HG02798 (cell line): ENCODE measurements around the gene KRT33B.
"Not testable (repeated sequence)": the region's sequence is repeated elsewhere in the genome, so short reads cannot be mapped to it uniquely, and the experiment has no call there.

ENCODE experiments used
- ATAC-seq: cut with Tn5 transposase; IDR thresholded peaks from one replicate; pipeline ENCODE4 v1.9.1; 2021; ENCODE audit warnings: mild to moderate bottlenecking; ENCODE audit not compliant: unreplicated experiment, poor library complexity

The KRT33B gene

DNA sequence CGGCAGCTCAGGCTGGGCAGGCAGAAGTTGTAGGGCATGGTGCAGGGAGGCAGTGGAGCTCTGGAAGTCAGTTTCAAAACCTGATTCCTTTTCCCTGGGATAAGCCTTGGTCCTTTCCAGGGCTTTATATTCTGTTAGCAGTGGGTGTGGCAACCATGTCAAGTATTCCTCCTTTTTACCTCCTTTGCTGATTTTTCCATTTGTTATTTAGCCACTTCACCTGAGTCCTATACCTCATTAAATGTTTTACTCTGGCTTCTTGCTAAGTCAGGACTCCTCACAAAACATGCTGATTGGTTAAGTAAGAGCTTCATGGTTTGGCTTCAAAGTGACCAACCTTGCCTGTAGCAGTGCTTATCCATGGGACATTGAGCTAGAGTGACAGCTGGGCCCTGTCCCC lies at the start of gene KRT33B:
KRT33B (minus strand) TSS at position 101 of the 400 bp plus-strand sequence; CDS start at position 38, 63 bp downstream.
- no peak for ATAC-seq

DNA sequence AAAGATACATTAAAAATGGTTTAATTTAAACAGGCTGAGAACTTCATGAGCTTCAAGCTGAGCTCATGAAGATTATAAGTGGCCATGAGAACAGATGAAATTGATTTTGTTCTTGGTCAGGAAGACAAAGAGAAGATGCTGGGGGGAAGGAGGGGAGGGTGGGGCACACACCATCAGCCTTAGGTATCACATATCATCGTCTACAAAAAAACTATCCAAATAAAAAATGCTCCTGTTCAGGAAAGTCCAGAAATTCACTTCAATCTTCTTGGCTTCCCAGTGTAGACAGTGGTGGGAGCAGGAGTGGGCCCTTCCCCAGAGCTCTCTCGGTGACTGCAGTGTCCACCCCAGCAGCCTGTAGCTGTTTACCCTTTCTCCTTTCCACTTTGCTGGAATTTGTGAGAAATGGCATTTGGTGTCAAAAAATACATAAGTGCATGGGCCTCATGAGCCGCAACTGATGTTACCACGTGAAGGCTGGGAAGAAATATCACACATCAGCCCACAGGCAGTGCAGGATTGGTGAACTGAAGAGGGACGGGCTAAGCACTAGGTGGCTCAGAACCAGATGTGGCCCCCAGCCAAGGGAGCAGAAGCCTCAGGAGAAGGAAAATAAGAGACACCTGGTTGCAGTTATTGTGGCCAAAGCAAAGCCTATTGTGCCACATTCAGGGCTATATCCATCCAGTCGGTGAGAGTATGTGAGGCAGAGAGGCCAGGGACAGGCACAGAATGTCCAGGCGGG lies 48.7 kb upstream of the KRT33B start:
- ATAC-seq = no peak

DNA sequence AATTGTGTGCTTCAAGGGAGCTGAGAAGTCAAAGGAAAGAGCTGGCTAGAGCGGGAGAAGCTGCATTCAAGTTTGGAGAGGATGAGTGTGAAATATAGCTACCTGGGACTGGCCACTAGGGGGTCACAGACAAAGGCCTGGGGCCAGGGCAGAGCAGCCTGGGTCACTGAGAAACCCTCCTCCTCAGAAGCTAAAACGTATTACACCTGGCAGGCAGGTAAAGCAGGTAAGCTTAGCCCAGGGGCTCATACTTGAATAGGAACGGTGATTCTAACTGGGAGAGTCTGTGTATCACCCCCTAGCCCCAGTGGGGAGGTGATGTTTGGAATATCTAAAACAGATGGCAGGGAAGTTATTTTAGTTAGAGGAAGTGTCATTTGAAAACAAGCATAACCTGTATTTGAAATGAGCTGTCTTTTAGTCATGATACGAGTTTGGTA lies 48.0 kb upstream of the KRT33B start:
- no peak for ATAC-seq

DNA sequence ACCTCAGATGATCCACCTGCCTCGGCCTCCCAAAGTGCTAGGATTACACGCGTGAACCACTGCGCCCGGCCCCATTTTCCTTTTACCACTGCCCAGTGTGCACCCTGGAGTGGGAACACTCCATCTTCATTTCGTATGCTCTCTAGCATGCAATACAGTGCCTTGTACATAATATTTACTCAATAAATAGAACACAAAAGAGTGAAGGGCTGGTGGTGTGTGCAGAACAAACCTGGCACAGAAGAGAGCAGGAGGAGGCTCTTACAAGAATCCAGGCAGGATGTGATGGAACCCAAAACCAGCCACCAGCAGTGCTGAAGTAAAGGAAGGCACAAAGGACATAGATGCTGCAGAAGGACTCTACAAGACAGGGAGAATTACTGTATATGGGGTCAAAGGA lies 47.5 kb upstream of the KRT33B start:
- no peak for ATAC-seq

DNA sequence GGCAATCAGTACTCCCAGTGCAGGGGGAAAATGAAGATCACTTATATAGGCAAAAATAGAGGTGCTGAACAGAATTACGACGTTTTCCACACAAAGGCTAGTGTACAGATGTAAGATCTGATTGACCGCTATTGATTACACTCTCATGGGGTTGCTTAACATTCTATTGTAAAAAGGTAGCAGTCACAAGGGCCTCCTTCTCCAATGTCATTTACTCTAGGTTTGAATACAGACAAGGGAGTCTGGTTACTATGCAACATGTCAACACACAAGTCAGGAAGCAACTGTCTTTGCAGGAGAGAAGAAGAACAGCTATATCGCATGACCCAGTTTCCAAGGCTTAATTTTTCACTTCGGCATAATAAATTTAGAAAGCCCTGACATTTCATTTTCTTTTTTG lies 46.9 kb upstream of the KRT33B start:
- no peak for ATAC-seq

DNA sequence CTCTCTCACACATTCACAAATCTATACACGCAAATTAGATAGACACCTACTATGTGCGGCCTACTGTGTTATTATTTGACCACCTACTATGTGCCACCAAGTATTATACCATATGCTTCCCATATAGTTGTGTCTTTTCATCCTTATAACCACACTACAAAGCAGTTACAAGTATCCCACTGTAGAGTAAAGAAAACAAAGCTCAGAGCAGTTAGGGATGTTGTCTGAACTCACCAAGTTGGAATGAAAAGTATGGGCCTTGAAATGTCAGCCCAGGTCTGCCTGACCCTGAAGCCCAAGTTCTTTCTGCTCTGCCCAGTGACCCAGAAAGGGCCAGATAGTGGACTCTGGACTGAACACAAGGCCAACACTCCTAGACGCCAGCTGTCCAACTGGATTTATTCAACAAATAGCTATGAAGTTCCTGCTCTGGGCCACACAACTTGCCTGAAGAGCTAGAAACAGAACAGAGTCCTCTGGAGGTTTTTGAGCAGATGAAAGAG lies 46.3 kb upstream of the KRT33B start:
- no peak for ATAC-seq

DNA sequence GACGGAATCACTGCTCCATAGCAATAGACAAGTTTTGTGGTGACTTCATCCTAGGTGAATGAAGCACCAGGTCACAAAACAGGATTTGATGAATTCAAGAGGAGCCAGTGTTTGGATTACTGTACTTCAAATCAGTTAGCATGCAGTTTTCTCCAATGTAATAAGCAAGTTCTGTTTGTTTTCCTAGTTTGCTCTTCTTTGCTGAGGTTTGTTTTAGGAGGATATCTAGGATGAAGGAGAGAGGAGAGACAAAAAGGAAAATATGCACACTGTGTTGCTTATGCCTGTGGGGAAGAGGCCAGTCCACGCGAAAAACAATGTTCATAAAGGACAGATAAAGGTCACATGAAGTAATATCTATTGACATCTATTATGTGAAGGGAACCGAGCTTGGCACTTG lies 45.8 kb upstream of the KRT33B start:
- ATAC-seq = no peak

DNA sequence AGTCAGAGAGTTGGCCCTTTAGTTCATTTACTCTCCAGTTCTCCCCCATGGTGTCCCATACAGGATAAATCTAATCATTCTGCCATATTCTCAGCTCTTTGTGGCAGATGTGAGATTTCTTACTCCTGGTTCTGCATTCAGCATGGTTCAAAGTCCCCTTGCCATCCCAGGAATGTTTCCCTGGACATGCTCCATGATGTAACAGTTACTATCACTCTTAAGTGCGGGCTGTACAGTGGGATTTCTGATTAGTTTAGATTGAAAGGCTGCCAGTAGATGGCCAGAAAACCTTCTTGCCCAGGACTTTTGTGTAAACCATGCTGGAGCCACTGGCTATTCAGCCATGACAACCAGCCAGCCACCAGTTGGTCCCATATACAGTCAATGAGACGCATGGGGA lies 44.4 kb upstream of the KRT33B start:
- ATAC-seq = no peak

DNA sequence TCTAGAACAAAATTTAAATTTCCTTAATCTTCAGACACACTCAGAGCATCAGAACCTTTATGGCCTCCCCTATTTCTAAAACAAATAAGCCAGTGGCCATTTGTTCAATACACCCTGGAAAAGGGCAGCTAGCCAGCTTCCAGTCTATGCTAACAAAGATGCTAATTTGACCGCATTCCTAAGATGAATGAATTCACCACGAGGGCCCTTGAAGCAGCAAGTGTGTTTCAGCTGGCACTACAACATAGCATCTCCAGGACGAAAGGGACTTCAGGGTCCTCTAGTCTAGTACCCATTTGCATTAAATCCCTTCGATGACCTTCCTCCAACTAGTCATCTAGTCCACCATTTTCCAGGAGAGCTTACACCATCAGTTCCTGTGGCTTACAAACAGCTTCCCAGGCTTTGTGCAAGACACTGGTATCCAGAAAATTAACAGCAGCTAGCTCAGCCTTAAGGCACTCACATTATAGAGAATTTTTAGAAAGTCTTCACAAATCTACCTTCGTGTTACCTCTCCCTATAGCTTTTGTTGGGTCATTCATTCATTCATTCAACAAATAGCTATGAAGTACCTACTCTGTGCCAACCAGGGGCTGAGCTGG lies 43.8 kb upstream of the KRT33B start:
- no peak for ATAC-seq

DNA sequence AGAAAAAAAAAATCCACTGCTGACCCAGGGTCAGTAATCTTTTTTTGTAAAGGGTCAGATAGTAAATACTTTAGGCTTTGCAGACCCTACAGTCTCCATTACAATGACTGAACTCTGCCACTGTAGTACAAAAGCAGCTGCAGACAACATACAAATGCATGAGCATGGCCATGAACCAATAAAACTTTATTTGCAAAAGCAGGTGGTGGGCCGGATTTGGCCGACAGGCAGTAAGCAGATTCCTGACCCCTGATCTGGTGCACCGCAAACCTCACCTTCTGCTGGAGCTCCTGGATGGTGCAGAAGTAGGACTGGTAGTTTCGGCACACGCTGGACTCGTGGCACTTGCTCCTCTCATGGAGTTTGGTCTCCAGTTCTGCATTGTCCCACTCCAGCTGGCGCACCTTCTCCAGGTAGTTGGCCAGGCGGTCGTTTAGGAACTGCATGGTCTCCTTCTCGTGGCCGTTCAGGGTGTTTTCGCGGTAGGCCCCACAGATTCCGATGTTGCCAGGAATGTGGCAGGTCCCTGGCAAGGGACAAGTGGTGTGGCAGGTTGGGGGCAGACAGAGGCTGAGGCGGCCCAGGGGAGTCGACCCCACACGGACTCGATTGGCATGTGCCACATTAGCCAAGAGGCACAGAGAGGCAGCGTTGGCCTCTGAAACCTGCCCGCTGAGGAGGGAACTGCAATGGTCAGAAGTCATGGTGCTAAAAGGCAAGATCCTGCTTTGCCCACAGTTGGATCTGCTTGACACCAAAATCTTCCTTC lies 41.6 kb upstream of the KRT33B start:
- ATAC-seq = no peak

DNA sequence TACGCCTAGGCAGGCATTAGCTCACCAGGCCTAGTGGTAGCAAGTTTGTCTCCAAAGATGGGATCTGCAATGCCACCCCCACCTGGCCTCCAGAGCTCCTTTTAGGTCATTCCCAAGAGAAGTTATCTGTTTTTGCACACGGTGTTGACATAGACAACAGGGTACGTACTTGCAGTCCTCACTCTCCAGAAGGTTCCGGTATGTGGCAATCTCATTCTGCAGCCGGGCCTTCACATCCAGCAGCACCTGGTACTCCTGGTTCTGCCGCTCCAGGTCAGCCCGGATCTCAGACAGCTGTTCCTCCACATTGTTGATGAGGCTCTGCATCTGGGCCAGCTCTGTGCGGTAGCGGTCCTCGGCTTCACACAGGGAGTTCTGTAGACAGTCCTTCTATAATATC lies 37.6 kb upstream of the KRT33B start:
- no peak for ATAC-seq

DNA sequence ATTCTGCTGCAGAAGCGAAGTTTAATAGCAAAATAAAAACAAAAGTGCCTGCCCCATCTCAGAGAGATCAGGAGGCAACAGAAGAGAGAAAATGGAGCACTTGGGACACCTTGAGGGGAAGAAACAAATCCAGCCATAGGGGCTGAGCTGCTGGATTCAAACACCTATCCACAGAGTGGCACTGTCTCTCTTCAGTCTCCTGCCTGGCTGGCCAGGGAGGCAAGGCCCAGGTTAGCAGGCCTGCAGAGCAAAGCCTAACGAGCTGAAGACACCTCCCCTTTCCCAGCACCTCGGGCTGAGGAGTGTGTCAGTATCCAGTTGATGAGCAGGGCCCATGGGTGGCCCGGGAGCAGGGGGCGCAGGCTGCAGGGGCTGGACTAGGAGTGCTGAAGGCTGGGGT lies 36.6 kb upstream of the KRT33B start:
- ATAC-seq = no peak

DNA sequence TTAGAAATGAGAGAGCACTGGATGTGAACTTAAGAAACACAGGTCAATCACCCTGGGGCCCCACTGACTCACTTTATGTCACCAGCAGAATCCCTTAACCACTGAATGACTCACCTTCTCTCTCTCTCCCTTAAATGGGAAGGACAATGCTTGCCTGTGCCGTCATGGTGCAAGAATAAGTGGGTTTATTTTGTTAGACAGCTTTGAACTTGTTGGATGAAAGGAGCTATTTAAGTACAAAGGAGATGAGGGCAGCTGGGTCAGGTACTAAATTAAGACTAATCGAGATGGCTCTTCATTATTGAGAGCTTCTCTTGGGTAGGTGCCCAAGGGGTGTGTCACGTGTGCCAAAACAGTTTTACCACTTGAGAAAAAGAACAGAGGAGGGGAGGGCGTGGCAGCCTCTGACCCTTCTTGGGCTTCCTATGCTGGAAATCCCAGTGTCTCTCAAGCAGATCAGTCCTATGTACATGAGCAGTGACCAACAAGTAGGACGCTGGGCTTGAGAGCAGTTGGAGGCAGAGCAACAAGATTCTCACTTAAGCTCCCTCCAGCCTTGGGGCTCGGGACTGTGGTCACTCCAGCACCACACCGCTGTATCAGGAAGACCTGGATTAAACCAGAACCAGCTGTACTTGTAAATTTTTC lies 34.5 kb upstream of the KRT33B start:
- ATAC-seq = no peak

DNA sequence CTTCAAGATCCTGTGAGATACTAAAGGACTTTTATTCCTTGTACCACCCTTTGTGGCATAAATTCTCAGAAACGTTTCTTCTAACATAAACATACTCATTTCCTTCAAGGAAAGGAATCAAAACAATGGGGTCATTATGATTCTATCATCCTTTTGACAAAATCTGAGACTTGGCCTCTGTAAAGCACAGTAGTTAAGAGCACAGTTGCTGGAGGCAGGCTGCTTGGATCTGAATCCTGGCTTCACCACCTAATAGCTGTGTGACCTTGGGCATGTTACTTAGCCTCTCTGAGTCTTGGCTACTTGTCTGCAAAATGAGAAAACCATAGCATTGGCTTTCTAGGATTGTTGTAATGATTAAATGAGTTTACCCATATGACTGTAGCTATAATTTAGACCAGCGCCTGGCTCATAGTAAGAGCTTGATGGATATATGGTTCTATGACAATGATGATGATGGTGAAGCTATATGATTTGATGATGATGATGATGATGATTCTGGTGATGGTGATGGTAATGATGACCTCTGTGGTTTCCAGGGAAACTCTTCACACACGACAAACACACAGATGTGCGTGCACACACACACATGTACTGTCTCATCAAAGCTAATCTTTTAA lies 33.9 kb upstream of the KRT33B start:
- ATAC-seq = no peak

DNA sequence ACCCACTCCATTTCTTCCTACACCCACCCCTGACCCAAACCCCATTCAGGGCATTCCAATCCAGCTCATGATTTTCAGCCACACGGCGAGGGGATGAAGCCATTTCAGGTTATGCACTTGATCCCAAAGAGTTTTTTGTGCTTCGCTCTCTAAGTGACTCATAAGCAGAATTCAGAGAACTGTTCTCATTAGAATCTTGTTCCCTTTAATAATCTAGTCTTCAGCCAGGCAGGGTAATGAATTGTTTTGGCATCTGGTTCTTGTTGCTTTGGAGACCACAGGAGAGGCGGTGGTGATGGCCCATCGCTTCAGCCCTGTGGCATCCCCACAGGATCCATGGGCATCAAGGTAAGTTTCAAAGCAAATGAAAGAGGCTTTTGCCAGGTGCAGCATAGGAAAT lies 32.5 kb upstream of the KRT33B start:
- no peak for ATAC-seq

DNA sequence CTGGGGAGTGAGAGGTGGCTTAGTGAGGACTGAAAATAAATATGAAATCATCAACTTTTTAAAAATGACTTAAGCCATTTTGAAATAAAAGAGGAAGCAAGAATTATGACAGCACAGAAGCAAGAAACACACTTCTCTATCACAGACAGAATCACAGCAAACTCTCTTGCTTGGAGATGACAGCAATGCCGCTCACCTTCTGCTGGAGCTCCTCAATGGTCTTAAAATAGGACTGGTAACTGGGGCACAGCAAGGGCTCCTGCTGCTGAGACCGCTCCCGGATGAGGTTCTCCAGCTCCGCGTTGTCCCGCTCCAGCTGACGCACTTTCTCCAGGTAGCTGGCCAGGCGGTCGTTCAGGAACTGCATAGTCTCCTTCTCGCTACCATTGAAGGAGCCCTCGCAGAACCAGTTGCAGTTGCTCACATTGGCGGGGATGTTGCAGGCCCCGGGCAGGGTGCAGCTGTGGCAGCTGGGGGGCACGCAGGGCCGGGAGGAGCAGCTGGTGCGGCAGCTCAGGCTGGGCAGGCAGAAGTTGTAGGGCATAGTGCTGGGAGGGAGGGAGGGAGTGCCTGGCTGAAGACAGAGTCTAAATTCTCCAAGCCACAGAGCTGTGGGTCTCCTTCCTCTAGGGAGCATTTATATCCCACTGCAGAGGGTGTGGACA lies 27.5 kb upstream of the KRT33B start, which contains the start of gene KRT31:
KRT31 (minus strand) TSS at position 613 of the 665 bp plus-strand sequence; CDS start at position 544, 69 bp downstream.
- no peak for ATAC-seq

DNA sequence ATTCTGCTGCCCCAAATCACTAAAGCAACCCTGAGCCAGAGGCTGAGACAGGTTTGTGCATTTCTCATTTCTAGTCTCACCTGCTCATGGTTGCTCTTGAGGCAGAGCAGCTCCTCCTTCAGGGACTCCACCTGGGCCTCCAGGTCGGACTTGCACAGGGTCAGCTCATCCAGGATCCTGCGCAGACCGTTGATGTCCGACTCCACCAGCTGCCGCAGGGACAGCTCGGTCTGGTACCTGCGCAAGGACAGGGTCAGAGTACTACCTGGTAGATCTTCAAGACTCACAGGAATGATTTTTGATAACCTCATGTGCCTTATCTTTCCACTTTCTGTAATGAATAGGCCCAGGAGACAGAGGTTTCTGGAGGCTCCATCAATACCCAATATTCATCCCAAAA lies 26.7 kb upstream of the KRT33B start:
- no peak for ATAC-seq

DNA sequence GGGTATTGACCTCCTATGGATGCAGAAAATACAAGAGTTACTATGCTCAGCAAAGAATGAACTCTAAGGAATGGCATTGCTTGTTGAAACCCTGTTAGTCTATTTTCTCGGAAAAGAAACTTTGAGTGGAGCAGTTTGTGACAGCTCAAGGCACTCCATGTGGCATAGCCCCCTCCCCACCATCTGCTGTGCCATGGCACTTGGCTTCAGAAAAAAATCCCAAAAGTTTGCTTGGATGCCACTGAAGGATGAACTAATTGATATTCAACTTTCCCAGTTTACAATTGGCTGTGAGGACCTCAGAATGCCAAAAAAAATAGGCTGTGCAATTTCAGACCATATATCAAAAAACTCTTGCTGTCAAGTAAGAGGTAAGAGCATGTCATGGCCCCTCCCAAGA lies 26.0 kb upstream of the KRT33B start:
- no peak for ATAC-seq

DNA sequence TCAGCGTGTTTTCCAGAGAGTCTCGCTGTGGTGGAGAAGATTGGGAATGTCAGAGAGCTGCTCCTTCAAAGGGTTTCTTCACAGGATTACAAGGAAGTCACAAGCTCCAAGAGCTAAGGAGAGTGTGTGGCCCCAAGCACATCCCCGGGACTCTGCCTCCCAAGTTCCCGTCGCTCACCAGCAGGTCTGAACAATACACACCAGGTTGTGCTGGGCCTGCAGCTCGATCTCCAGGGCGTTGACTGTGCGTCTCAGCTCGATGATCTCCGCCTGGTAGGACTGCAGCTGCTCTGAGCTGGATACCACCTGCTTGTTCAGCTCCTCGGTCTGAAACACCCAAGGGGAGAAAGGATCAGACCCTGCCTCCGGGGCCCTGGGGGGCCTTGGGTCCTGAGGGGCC lies 25.4 kb upstream of the KRT33B start:
- not testable (repeated sequence) for ATAC-seq
